ENCODE results near the gene ALPG.

GRCh38 chr2:232400256-232401015, 6.2 kb upstream of the ALPG start:
- TF ChIP-seq, protein P1, sequence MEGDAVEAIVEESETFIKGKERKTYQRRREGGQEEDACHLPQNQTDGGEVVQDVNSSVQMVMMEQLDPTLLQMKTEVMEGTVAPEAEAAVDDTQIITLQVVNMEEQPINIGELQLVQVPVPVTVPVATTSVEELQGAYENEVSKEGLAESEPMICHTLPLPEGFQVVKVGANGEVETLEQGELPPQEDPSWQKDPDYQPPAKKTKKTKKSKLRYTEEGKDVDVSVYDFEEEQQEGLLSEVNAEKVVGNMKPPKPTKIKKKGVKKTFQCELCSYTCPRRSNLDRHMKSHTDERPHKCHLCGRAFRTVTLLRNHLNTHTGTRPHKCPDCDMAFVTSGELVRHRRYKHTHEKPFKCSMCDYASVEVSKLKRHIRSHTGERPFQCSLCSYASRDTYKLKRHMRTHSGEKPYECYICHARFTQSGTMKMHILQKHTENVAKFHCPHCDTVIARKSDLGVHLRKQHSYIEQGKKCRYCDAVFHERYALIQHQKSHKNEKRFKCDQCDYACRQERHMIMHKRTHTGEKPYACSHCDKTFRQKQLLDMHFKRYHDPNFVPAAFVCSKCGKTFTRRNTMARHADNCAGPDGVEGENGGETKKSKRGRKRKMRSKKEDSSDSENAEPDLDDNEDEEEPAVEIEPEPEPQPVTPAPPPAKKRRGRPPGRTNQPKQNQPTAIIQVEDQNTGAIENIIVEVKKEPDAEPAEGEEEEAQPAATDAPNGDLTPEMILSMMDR (IDR thresholded peaks at IDR 0.05) = no peak
- no peak for TF ChIP-seq EZH2 (IDR thresholded peaks at IDR 0.05; ENCODE audit: borderline replicate concordance, insufficient read depth, low read depth, low read length, poor library complexity, severe bottlenecking)
